ENCODE data around the gene PLXNB3. TPM values are rescaled to one million over a fixed set of nuclear protein-coding genes. Genes with fewer than 3 reads are reported as not detected.

The PLXNB3 gene
- polyA plus RNA-seq, 2 donors = 5.1 to 12.4 TPM

DNA sequence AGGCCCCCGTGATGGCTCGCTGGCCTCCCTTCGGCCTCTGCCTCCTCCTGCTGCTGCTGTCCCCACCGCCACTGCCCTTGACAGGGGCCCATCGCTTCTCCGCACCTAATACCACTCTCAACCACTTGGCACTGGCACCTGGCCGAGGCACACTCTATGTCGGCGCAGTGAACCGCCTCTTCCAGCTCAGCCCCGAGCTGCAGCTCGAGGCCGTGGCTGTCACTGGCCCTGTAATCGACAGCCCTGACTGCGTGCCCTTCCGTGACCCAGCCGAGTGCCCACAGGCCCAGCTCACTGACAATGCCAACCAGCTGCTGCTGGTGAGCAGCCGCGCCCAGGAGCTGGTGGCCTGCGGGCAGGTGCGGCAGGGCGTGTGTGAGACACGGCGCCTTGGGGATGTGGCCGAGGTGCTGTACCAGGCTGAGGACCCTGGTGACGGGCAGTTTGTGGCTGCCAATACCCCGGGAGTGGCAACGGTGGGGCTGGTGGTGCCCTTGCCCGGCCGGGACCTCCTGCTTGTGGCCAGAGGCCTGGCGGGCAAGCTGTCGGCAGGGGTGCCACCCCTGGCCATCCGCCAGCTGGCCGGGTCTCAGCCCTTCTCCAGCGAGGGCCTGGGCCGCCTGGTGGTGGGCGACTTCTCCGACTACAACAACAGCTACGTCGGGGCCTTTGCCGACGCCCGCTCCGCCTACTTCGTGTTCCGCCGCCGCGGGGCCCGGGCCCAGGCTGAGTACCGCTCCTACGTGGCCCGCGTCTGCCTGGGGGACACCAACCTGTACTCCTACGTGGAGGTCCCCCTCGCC is 3.0 kb downstream of the PLXNB3 start:
- WGBS, 2 donors = 76 to 78% methylated on average over 51 to 56 of the region's 56 CpGs
- Histone ChIP-seq H3K27me3 (ENCODE audit: control insufficient read depth in 1 of 2, insufficient read depth in 2 of 2, low read length in 2 of 2) (no peaks in the 10 kb centered on the region), H3K4me1 (ENCODE audit: control insufficient read depth in 2 of 2, insufficient read depth in 2 of 2, low read length in 1 of 2) (peaks cover 0 to 29% of the 10 kb centered on the region in 2 donors), H3K4me3 (ENCODE audit: low read depth in 1 of 2, low read length in 2 of 2) (no peak overlapping the region), H3K9me3 (ENCODE audit: control insufficient read depth in 2 of 2, insufficient read depth in 1 of 2, low read depth in 1 of 2, low read length in 1 of 2) (no peaks in the 10 kb centered on the region), H3K36me3 (ENCODE audit: control insufficient read depth in 2 of 2, insufficient read depth in 2 of 2, low read length in 1 of 2) (peaks cover 0 to 7% of the 10 kb centered on the region in 2 donors), H3K27ac (ENCODE audit: low read depth in 2 of 2, low read length in 1 of 2) (no peak overlapping the region)

DNA sequence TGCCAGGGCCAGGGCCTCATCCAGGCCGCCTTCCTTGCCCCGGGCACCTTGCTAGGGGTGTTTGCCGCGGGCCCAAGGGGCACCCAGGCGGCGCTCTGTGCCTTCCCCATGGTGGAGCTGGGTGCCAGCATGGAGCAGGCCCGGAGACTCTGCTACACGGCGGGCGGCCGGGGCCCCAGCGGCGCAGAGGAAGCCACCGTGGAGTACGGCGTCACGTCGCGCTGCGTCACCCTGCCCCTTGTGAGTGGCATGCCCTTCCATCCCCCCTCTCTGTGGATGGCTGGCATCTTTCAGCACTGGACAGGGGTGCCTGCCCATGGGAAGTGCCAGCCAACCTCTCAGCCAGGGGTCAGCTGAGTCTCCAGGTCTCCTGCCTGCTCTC is 3.6 kb downstream of the PLXNB3 start:
- Histone ChIP-seq H3K27me3 (ENCODE audit: control insufficient read depth in 1 of 2, insufficient read depth in 2 of 2, low read length in 2 of 2) (no peaks in the 10 kb centered on the region), H3K4me3 (ENCODE audit: low read depth in 1 of 2, low read length in 2 of 2) (no peak overlapping the region), H3K36me3 (ENCODE audit: control insufficient read depth in 2 of 2, insufficient read depth in 2 of 2, low read length in 1 of 2) (peaks cover 0 to 7% of the 10 kb centered on the region in 2 donors), H3K4me1 (ENCODE audit: control insufficient read depth in 2 of 2, insufficient read depth in 2 of 2, low read length in 1 of 2) (peaks cover 0 to 29% of the 10 kb centered on the region in 2 donors), H3K27ac (ENCODE audit: low read depth in 2 of 2, low read length in 1 of 2) (no peak overlapping the region), H3K9me3 (ENCODE audit: control insufficient read depth in 2 of 2, insufficient read depth in 1 of 2, low read depth in 1 of 2, low read length in 1 of 2) (no peaks in the 10 kb centered on the region)
- 94 to 95% methylated on average over 20 of the region's 20 CpGs for WGBS, 2 donors

GRCh38 chrX:153768311-153769157 is 4.5 kb downstream of the PLXNB3 start:
- Histone ChIP-seq H3K9me3 (ENCODE audit: control insufficient read depth in 2 of 2, insufficient read depth in 1 of 2, low read depth in 1 of 2, low read length in 1 of 2) (no peaks in the 10 kb centered on the region), H3K27ac (ENCODE audit: low read depth in 2 of 2, low read length in 1 of 2) (no peak overlapping the region), H3K27me3 (ENCODE audit: control insufficient read depth in 1 of 2, insufficient read depth in 2 of 2, low read length in 2 of 2) (no peaks in the 10 kb centered on the region), H3K36me3 (ENCODE audit: control insufficient read depth in 2 of 2, insufficient read depth in 2 of 2, low read length in 1 of 2) (peaks cover 0 to 7% of the 10 kb centered on the region in 2 donors), H3K4me1 (ENCODE audit: control insufficient read depth in 2 of 2, insufficient read depth in 2 of 2, low read length in 1 of 2) (peaks cover 0 to 29% of the 10 kb centered on the region in 2 donors), H3K4me3 (ENCODE audit: low read depth in 1 of 2, low read length in 2 of 2) (no peak overlapping the region)
- 85 to 89% methylated on average over 15 to 22 of the region's 22 CpGs for WGBS, 2 donors

DNA sequence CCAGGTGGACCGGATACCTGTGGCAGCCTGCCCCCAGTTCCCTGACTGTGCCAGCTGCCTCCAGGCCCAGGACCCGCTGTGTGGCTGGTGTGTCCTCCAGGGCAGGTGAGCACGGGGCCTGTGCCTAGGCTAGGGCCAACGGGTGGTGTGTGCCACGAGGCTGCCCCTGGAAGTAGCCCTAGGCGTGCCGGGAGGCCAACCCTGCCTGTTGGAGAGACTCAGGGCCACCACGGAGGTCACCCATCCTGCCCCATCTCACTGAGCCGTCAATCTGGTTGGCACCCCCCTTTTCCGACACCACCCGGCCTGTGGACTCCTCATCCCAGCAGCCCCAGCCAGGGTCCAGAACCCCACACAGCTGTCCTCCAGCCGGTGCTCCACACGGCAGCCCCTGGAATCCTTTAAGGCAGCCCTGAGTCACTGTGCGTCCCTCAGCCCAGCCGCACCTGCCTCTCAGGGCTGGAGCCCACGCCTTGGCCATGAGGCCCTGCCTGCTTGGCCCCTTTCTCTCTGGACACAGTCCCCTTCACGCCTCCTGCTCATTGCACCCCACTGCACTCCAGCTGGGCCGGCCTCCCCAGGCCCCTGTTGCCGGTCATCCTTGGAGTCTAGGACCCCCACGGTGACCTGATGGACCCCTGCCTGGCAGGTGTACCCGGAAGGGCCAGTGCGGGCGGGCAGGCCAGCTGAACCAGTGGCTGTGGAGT is 5.3 kb downstream of the PLXNB3 start:
- Histone ChIP-seq H3K36me3 (ENCODE audit: control insufficient read depth in 2 of 2, insufficient read depth in 2 of 2, low read length in 1 of 2) (peaks cover 0 to 7% of the 10 kb centered on the region in 2 donors), H3K27me3 (ENCODE audit: control insufficient read depth in 1 of 2, insufficient read depth in 2 of 2, low read length in 2 of 2) (no peaks in the 10 kb centered on the region), H3K27ac (ENCODE audit: low read depth in 2 of 2, low read length in 1 of 2) (no peak overlapping the region), H3K9me3 (ENCODE audit: control insufficient read depth in 2 of 2, insufficient read depth in 1 of 2, low read depth in 1 of 2, low read length in 1 of 2) (no peaks in the 10 kb centered on the region), H3K4me1 (ENCODE audit: control insufficient read depth in 2 of 2, insufficient read depth in 2 of 2, low read length in 1 of 2) (peaks cover 0 to 28% of the 10 kb centered on the region in 2 donors), H3K4me3 (ENCODE audit: low read depth in 1 of 2, low read length in 2 of 2) (no peak overlapping the region)
- 81 to 86% methylated on average over 23 of the region's 23 CpGs for WGBS, 2 donors

DNA sequence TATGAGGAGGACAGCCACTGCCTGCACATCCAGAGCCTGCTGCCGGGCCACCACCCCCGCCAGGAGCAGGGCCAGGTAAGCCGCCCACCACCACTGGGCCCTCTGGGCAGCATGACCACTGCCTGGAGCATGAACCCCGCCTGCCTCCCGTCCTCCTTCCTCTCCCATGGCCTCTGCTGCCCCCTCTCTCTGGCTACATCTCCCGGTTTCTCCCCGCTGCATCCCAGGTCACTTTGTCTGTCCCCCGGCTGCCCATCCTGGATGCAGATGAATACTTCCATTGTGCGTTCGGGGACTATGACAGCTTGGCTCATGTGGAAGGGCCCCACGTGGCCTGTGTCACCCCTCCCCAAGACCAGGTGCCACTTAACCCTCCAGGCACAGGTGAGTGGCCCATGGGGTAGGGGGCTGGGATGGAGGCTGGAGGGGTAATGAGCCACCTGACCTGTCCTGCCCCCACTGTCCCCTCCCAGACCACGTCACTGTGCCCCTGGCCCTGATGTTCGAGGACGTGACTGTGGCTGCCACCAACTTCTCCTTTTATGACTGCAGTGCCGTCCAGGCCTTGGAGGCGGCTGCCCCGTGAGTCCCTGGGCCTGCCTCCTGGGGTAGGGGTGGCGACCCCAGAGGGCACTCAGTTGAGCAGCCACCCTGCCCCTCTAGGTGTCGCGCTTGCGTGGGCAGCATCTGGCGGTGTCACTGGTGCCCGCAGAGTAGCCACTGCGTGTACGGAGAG is 6.0 kb downstream of the PLXNB3 start:
- Histone ChIP-seq H3K27me3 (ENCODE audit: control insufficient read depth in 1 of 2, insufficient read depth in 2 of 2, low read length in 2 of 2) (no peaks in the 10 kb centered on the region), H3K4me1 (ENCODE audit: control insufficient read depth in 2 of 2, insufficient read depth in 2 of 2, low read length in 1 of 2) (peaks cover 0 to 21% of the 10 kb centered on the region in 2 donors), H3K27ac (ENCODE audit: low read depth in 2 of 2, low read length in 1 of 2) (no peak overlapping the region), H3K9me3 (ENCODE audit: control insufficient read depth in 2 of 2, insufficient read depth in 1 of 2, low read depth in 1 of 2, low read length in 1 of 2) (no peaks in the 10 kb centered on the region), H3K4me3 (ENCODE audit: low read depth in 1 of 2, low read length in 2 of 2) (no peak overlapping the region), H3K36me3 (ENCODE audit: control insufficient read depth in 2 of 2, insufficient read depth in 2 of 2, low read length in 1 of 2) (peaks cover 0 to 7% of the 10 kb centered on the region in 2 donors)
- 85% methylated on average over 25 of the region's 25 CpGs for WGBS, 2 donors

GRCh38 chrX:153770601-153771414 is 6.8 kb downstream of the PLXNB3 start:
- peaks cover 0 to 7% of the 10 kb centered on the region in 2 donors for H3K36me3 ChIP-seq (ENCODE audit: control insufficient read depth in 2 of 2, insufficient read depth in 2 of 2, low read length in 1 of 2)
- H3K27ac ChIP-seq (ENCODE audit: low read depth in 2 of 2, low read length in 1 of 2) = no peak overlapping the region
- WGBS, 2 donors = 87 to 89% methylated on average over 18 of the region's 18 CpGs
- no peaks in the 10 kb centered on the region for H3K27me3 ChIP-seq (ENCODE audit: control insufficient read depth in 1 of 2, insufficient read depth in 2 of 2, low read length in 2 of 2)
- no peak overlapping the region for H3K4me3 ChIP-seq (ENCODE audit: low read depth in 1 of 2, low read length in 2 of 2)
- H3K9me3 ChIP-seq (ENCODE audit: control insufficient read depth in 2 of 2, insufficient read depth in 1 of 2, low read depth in 1 of 2, low read length in 1 of 2) = no peaks in the 10 kb centered on the region
- H3K4me1 ChIP-seq (ENCODE audit: control insufficient read depth in 2 of 2, insufficient read depth in 2 of 2, low read length in 1 of 2) = peaks cover 0 to 14% of the 10 kb centered on the region in 2 donors

GRCh38 chrX:153771415-153772315 is 7.6 kb downstream of the PLXNB3 start:
- Histone ChIP-seq H3K4me3 (ENCODE audit: low read depth in 1 of 2, low read length in 2 of 2) (no peak overlapping the region), H3K36me3 (ENCODE audit: control insufficient read depth in 2 of 2, insufficient read depth in 2 of 2, low read length in 1 of 2) (peaks cover 0 to 7% of the 10 kb centered on the region in 2 donors), H3K27me3 (ENCODE audit: control insufficient read depth in 1 of 2, insufficient read depth in 2 of 2, low read length in 2 of 2) (no peaks in the 10 kb centered on the region), H3K4me1 (ENCODE audit: control insufficient read depth in 2 of 2, insufficient read depth in 2 of 2, low read length in 1 of 2) (peaks cover 0 to 6% of the 10 kb centered on the region in 2 donors), H3K9me3 (ENCODE audit: control insufficient read depth in 2 of 2, insufficient read depth in 1 of 2, low read depth in 1 of 2, low read length in 1 of 2) (no peaks in the 10 kb centered on the region), H3K27ac (ENCODE audit: low read depth in 2 of 2, low read length in 1 of 2) (no peak overlapping the region)
- WGBS, 2 donors = 88 to 90% methylated on average over 32 to 37 of the region's 37 CpGs

All from esophagus (tissue), 2 donors.